Keratinocyte (primary cell): ENCODE results near the gene TPM3. TPM values are rescaled to one million over a fixed set of nuclear protein-coding genes. Genes with fewer than 3 reads are reported as not detected.

Source experiments
- DNase-seq: peaks from one replicate; pipeline ENCODE4 v3.0.0-alpha.2; 2011; ENCODE audit warnings: low read depth, missing footprints, low spot score
- FAIRE-seq: peaks from 2 replicates; lab custom pipeline; 2011; peaks lifted over from hg19 to GRCh38; lab: Jason Lieb, UNC
- H2AFZ ChIP-seq: 2 replicates; pipeline ENCODE4 v1.6.0; 2012; ENCODE audit warnings: low read length, control low read depth, inconsistent platforms; ENCODE audit not compliant: control insufficient read depth
- H3K27ac ChIP-seq: 2 replicates; pipeline ENCODE4 v1.5.1; 2011; ENCODE audit warnings: low read length; ENCODE audit not compliant: control insufficient read depth, insufficient read depth
- H3K27me3 ChIP-seq: 3 replicates; pipeline ENCODE4 v1.6.0; 2011; ENCODE audit warnings: low read length; ENCODE audit not compliant: control insufficient read depth, insufficient read depth; ENCODE audit errors: extremely low read depth
- H3K36me3 ChIP-seq, 2 experiments: 2 replicates in 1 of 2; 3 replicates in 1 of 2; pipeline ENCODE4 v1.5.1; 2011; ENCODE audit warnings: low read length in 2 of 2, mild to moderate bottlenecking in 1 of 2; ENCODE audit not compliant: control insufficient read depth in 2 of 2, insufficient read depth in 2 of 2; ENCODE audit errors: extremely low read depth in 1 of 2
- H3K4me1 ChIP-seq: 3 replicates; pipeline ENCODE4 v1.5.1; 2011; ENCODE audit warnings: low read length; ENCODE audit not compliant: control insufficient read depth, insufficient read depth; ENCODE audit errors: extremely low read depth
- H3K4me2 ChIP-seq: 3 replicates; pipeline ENCODE4 v1.6.0; 2011; ENCODE audit warnings: low read depth, low read length; ENCODE audit not compliant: control insufficient read depth, insufficient read depth; ENCODE audit errors: extremely low read depth
- H3K4me3 ChIP-seq, 3 experiments: fragments of 200-600 bp in 1 of 3; sonication (generic) in 1 of 3; 2 replicates in 2 of 3; 3 replicates in 1 of 3; pipeline ENCODE4 v1.5.1; 2011 to 2016; ENCODE audit warnings: low read length in 3 of 3, mild to moderate bottlenecking in 3 of 3, control low read depth in 2 of 3, inconsistent platforms in 1 of 3, low read depth in 1 of 3, mixed read lengths in 1 of 3, mixed run types in 1 of 3, moderate library complexity in 1 of 3; ENCODE audit not compliant: control insufficient read depth in 2 of 3, insufficient read depth in 2 of 3; ENCODE audit errors: extremely low read depth in 1 of 3
- H3K79me2 ChIP-seq: 2 replicates; pipeline ENCODE4 v1.6.0; 2012; ENCODE audit warnings: low read length; ENCODE audit not compliant: control insufficient read depth, insufficient read depth
- H3K9ac ChIP-seq: 3 replicates; pipeline ENCODE4 v1.6.0; 2011; ENCODE audit warnings: low read length; ENCODE audit not compliant: control insufficient read depth, insufficient read depth; ENCODE audit errors: extremely low read depth
- H3K9me1 ChIP-seq: 3 replicates; pipeline ENCODE4 v1.6.0; 2011; ENCODE audit warnings: low read length; ENCODE audit not compliant: control insufficient read depth, insufficient read depth; ENCODE audit errors: extremely low read depth
- H3K9me3 ChIP-seq: 2 replicates; pipeline ENCODE4 v1.5.1; 2012; ENCODE audit warnings: low read depth, low read length; ENCODE audit not compliant: control insufficient read depth
- H4K20me1 ChIP-seq: 3 replicates; pipeline ENCODE4 v1.6.0; 2011; ENCODE audit warnings: low read length; ENCODE audit not compliant: control insufficient read depth, insufficient read depth; ENCODE audit errors: extremely low read depth
- EZH2 ChIP-seq: IDR thresholded peaks from one replicate; pipeline ENCODE4 v1.6.1; 2012; ENCODE audit warnings: inconsistent platforms, mild to moderate bottlenecking, low read length, moderate library complexity
- dilution Hi-C: fragments of 300-500 bp; cut with MboI; formaldehyde crosslinking; loops from one replicate; pipeline ENCODE4 v1.7.0; 2020; ENCODE audit warnings: low sequenced_read_pairs; ENCODE audit not compliant: extremely low pct_ligation_motif_present
- polyA plus RNA-seq, 5 experiments: library from polyadenylated mRNA; depleted of rRNA in 3 of 5; stranded (reverse) in 3 of 5; stranded (forward) in 1 of 5; unstranded in 1 of 5; fragments of >200 nt; gene quantifications; 1 replicate in 1 of 5; 2 replicates in 3 of 5; 3 replicates in 1 of 5; pipeline versions ENCODE4 v1.2.1 to v1.2.3, GENCODE V29; 2011 to 2012; ENCODE audit warnings: missing spikeins in 2 of 5, low read depth in 1 of 5, low replicate concordance in 1 of 5
- TF ChIP-seq, protein P1 (sequence below), 3 experiments: IDR thresholded peaks in 1 of 3; conservative IDR thresholded peaks in 1 of 3; optimal IDR thresholded peaks in 1 of 3; 2 replicates in 2 of 3; 3 replicates in 1 of 3; pipeline versions ENCODE3 to v1.5.1; 2011; ENCODE audit warnings: low read length in 3 of 3, mild to moderate bottlenecking in 3 of 3, moderate library complexity in 2 of 3, control low read depth in 1 of 3, inconsistent platforms in 1 of 3; ENCODE audit not compliant: insufficient read depth in 2 of 3; ENCODE audit errors: extremely low read depth in 1 of 3

The TPM3 gene
- polyA plus RNA-seq, 1 donor (not counting 4 experiments of a cell fraction or from before 2014, with no cell fraction given) = 585 TPM

DNA sequence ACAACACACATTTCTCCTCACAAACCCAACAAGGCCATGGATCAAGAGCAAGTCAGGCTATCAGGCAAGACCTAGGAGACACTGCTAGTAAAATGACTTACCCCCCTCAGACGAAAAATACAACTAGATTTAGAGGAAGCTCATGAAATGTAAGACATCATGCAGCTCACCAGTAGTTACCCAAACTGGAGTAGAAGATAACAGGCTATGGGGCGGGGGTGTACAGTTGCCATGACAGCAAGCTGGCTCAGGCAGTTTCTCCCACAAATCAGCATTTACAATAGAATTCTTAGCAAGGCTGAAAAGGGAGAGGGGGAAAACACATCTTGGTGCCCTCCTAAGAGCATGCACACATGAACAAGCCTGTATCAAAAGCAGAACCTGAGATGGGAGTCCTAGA lies 13.9 kb downstream of the TPM3 start:
- Histone ChIP-seq H3K9me1 (peaks cover 5% of the 10 kb centered on the region), H3K4me1 (peaks cover 46% of the 10 kb centered on the region), H3K9ac (no peak overlapping the region), H3K27me3 (no peaks in the 10 kb centered on the region), H3K36me3 (peaks cover 15 to 29% of the 10 kb centered on the region in 2 experiments), H3K27ac (no peak overlapping the region), H3K4me3 (no peak overlapping the region), H3K4me2 (peak overlapping the region; percentile 34), H3K9me3 (no peaks in the 10 kb centered on the region), H2AFZ (no peak overlapping the region), H4K20me1 (peaks cover 76% of the 10 kb centered on the region), H3K79me2 (peaks cover 94% of the 10 kb centered on the region)
- DNase-seq = no peak
- dilution Hi-C loops = no loop called here
- FAIRE-seq = no peak
- no peak for TF ChIP-seq EZH2
- TF ChIP-seq, protein P1, sequence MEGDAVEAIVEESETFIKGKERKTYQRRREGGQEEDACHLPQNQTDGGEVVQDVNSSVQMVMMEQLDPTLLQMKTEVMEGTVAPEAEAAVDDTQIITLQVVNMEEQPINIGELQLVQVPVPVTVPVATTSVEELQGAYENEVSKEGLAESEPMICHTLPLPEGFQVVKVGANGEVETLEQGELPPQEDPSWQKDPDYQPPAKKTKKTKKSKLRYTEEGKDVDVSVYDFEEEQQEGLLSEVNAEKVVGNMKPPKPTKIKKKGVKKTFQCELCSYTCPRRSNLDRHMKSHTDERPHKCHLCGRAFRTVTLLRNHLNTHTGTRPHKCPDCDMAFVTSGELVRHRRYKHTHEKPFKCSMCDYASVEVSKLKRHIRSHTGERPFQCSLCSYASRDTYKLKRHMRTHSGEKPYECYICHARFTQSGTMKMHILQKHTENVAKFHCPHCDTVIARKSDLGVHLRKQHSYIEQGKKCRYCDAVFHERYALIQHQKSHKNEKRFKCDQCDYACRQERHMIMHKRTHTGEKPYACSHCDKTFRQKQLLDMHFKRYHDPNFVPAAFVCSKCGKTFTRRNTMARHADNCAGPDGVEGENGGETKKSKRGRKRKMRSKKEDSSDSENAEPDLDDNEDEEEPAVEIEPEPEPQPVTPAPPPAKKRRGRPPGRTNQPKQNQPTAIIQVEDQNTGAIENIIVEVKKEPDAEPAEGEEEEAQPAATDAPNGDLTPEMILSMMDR (optimal IDR thresholded peaks at IDR 0.05 in 1 of 3, IDR thresholded peaks at IDR 0.05 in 1 of 3, conservative IDR thresholded peaks at IDR 0.05 in 1 of 3; ENCODE audit: extremely low read depth in 1 of 3, insufficient read depth in 2 of 3, low read length in 3 of 3) = no peak

DNA sequence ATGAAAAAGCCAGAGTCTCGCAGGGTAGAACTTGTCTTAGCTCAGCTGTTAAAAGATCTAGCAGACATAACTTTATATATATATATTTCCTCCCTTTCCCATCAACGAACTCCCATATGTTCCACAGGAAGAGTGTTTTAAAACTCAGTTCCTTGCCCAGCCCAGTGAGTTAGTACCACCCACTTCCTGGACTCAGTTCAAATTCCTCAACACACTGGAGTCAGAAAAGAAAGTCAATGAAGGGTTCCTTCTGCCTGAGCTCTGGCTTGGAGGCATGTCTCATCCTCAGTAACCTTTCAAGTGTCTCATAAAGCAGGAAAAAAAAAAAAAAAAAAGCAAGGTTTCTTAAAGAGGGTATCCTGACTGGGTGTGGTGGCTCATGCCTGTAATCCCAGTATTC lies 15.6 kb downstream of the TPM3 start:
- FAIRE-seq = no peak
- H3K4me3 ChIP-seq = no peak overlapping the region
- H3K9me1 ChIP-seq = peaks cover 5% of the 10 kb centered on the region
- no peak overlapping the region for H3K27ac ChIP-seq
- no peak overlapping the region for H3K4me2 ChIP-seq
- H3K4me1 ChIP-seq = peaks cover 41% of the 10 kb centered on the region
- H3K27me3 ChIP-seq = no peaks in the 10 kb centered on the region
- peaks cover 30 to 45% of the 10 kb centered on the region in 2 experiments for H3K36me3 ChIP-seq
- no peak for TF ChIP-seq EZH2
- H2AFZ ChIP-seq = no peak overlapping the region
- no peak for DNase-seq
- dilution Hi-C loops = no loop called here
- no peak overlapping the region for H3K9ac ChIP-seq
- peaks cover 70% of the 10 kb centered on the region for H4K20me1 ChIP-seq
- H3K9me3 ChIP-seq = no peaks in the 10 kb centered on the region
- peaks cover 93% of the 10 kb centered on the region for H3K79me2 ChIP-seq

DNA sequence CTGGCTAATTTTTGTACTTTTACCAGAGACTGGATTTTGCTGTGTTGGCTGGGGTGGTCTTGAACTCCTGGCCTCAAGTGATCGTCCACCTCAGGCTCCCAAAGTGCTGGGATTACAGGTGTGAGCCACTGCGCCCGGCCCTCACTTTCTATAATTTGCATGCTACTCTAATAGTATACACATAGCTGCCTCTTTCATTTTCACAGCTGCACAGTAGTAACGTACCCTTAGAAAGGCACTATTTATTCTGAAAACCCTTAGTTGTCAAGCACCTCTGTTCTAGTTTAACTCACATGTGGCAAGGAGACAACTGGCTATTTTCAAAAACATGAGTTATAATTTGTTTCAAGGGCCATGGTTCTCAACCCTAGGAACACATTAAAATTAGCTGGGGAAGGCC lies 17.2 kb downstream of the TPM3 start:
- no peak overlapping the region for H3K9ac ChIP-seq
- no peak overlapping the region for H3K4me3 ChIP-seq
- peaks cover 38 to 50% of the 10 kb centered on the region in 2 experiments for H3K36me3 ChIP-seq
- DNase-seq = no peak
- H4K20me1 ChIP-seq = peaks cover 54% of the 10 kb centered on the region
- FAIRE-seq = no peak
- H3K4me1 ChIP-seq = peaks cover 26% of the 10 kb centered on the region
- no peak overlapping the region for H3K27ac ChIP-seq
- no peak overlapping the region for H2AFZ ChIP-seq
- peaks cover 3% of the 10 kb centered on the region for H3K9me1 ChIP-seq
- no peak overlapping the region for H3K4me2 ChIP-seq
- H3K27me3 ChIP-seq = no peaks in the 10 kb centered on the region
- TF ChIP-seq EZH2 = no peak
- TF ChIP-seq, protein P1 (optimal IDR thresholded peaks at IDR 0.05 in 1 of 3, IDR thresholded peaks at IDR 0.05 in 1 of 3, conservative IDR thresholded peaks at IDR 0.05 in 1 of 3; ENCODE audit: extremely low read depth in 1 of 3, insufficient read depth in 2 of 3, low read length in 3 of 3) = no peak
- no peaks in the 10 kb centered on the region for H3K9me3 ChIP-seq
- H3K79me2 ChIP-seq = peaks cover 89% of the 10 kb centered on the region
- dilution Hi-C loops = no loop called here
